HS-5 (cell line): ENCODE measurements around the gene CPSF3.
"Not testable (repeated sequence)": the region's sequence is repeated elsewhere in the genome, so short reads cannot be mapped to it uniquely, and the experiment has no call there.

Source experiments
- DNase-seq: peaks from one replicate; pipeline ENCODE4 v3.0.0-alpha.2; 2012; ENCODE audit warnings: low read depth

CPSF3 gene

DNA sequence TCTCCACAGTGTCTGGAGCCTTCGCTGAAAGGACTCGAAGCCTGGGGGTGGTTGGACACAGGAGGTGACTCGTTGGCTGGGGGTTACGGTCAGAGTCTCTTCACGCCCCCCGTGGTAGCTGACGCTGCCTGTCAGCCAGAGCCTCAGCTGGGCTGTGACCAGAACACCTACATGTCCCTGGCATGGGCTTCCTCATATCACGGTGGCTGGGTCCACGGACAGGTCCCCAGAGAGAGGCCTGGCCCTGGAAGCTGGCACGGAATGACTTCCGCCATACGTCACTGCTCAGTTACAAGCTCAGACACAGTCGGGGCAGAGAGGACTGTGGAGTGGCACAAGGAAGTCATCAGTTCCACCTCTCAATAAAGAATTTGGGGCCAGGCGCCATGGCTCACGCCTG, 28.6 kb upstream of the CPSF3 start:
- no peak for DNase-seq

DNA sequence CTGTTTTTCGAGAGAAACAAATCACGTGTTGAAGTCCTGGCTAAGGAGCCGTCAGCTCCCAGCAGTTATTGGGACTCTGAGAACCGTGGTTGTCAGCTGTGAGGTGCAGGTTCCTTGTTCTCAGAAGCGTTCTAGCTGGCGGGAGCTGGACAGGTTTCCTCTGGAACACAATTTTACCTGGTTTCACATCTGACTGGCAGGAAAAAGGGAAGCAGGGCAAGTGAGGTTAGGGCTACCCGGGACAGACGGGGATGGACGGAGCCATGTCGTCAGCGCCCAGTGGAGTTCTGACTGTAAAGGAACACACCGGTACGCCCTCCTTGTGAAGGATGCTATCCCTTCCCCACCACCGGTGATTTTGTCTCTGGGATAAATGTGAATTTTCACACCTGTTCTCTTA, 26.3 kb upstream of the CPSF3 start:
- no peak for DNase-seq

DNA sequence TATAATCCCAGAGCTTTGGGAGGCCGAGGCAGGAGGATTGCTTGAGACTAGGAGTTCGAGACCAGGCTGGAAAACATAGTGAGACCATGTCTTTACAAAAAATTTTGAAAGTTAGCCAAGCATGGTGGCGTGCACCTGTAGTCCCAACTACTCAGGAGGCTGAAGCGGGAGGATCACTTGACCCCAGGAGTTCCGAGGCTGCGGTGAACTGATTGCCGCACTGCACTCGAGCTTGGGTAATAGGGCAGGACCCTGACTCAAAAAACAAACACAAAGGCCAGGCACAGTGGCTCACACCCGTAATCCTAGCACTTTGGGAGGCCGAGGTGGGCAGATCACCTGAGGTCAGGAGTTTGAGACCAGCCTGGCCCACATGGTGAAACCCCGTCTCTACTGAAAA, 25.2 kb upstream of the CPSF3 start:
- not testable (repeated sequence) for DNase-seq

DNA sequence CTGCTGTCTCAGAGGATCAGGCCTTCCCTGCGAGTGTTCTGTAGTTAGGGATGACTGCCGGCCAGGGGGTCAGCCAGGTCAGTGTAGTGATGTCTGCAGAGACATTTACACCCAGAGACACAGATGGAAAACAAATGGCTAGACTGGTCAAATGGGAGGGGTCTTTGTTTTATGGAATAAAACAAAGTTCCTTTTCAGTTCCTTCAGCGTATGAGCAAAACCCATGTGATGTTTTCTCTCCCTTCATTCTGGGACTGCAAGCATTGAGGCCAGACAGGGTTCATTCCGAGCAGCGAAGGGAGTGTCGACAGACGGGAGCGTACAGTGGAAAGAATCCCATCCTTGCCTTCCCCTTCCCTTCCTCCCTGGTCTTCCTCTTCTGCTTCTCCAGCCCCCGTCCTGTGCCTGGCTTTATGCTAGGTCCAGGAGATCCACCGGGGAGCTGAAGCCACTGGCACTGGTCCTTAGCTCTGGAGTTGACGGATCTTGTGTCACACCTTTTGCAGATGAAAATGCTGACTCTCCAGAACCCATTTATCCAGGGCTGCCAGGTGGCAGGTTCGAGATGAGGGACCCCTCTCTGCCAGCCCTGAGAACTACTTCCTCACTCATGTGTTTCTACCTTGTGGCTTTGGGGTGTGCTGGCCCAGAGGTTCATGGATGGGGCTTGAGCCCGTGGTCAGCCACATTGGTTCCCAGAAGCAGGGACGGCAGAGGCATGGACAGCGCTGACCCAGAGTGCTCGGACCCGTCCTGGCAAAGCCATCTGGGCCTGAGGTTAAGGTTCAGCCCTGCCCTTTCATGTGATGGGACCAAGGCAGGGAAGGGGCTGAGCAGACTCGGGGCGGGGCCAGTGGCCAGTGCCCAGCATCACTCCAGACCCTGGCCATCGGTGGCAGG, 24.3 kb upstream of the CPSF3 start:
- no peak for DNase-seq

DNA sequence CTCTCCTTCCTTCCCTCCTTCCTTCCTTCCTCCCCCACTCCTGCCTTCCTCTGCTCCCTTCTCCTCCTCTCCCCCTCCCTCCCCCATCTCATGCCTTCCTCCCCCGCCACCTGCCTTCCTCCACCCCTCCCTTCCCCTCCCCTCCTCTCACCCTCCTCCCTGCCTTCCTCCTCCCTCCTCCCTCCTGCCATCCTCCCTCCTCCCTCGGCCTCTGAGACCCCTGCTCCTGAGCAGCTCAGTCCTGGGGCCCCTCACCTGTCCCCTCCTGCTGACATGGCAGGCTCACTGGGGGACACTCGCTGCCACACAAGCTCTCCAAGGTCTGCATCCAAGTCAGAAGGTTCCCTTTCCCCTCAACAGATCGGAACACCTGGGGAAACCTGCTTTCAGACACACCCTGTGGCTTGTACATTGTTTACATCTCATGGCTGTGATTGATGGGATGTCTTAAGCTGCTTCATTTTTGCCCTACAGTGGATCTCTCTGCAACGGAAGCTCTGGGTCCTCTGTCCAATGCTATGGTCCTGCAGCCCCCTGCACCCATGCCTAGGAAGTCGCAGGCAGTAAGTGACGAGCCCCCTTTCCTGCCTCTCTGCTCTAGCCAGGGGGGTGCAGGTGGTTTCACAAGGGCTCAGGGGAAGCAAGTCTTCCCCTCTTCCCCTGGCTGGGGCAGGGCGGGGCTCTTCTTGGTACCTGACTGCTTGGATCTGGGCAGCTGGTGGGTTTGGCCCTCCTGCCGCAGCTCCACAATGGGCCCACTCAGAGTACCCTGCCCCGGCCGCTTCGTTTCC, 23.0 kb upstream of the CPSF3 start:
- no peak for DNase-seq

DNA sequence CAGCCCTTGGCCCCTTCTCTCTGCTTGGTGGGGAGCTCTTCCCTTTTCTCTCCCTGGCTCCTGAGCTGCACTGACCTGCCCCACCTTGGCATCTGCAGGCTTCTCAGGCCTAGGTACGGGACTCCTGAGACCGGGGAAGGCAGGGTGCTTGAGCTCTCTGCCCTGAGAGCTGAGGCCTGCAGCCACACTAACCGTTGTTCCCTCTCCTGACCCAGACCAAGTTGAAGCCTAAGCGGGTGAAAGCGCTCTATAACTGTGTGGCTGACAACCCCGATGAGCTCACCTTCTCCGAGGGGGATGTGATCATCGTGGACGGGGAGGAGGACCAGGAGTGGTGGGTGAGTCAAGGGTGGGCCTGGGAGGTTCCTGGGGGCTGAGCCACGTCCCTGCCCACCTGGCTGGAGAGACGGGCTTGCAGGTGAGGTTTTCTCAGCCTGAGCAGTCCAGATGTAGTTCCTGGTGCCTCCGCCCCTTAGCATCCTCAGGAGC, 22.4 kb upstream of the CPSF3 start:
- no peak for DNase-seq

DNA sequence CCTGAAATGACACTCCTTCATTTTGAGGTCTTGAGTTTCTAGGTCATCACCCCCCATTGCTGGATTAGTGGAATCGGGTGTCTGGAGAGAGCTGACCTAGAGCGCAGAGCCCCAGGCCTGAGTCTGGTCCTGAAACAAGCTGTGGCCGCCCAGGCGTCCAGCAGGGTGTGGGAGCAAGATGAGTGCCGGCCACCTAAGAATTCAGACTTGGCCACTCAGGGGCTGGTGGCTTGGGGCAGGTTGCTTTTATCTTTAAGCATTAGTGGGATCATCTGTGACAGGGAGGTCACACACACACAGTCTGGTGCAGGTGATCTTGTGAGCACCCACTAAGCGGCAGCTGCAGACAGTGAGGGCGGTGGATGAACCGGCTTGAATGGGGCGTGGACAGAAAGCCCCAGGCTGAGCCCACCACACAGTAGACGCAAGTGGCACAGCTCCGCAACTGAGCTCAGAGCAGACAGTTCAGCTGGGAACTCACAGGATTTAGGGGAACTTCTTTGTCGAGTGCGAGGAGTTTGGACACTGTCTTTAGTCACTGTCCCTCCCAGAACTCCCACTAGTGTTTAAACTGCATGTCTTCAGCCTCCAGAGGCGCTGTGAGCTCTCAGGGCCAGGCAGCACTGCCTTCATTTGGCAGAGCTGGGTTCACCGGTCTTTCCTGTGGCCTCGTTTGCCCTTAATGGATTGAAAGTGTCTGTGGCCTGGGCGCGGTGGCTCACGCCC, 21.6 kb upstream of the CPSF3 start:
- DNase-seq, result no peak

DNA sequence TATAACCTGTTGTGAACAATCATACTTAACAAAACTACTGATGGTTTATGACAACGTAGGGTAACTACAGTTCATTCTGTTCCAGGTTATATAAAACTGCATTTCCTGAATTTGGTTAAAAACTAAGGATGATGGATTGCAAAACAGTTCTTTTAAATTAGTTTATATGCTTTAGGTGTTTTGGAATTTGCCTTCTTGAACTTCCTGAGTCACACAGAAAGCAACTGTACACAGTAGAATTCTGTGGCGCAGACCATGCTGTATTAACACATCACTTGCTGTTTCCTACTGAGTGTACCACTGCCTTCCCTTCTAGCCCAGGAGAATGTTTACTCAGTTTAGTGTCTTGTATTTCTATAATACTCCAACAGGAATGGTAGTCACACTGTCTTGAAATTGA, 19.5 kb upstream of the CPSF3 start:
- DNase-seq, result no peak

DNA sequence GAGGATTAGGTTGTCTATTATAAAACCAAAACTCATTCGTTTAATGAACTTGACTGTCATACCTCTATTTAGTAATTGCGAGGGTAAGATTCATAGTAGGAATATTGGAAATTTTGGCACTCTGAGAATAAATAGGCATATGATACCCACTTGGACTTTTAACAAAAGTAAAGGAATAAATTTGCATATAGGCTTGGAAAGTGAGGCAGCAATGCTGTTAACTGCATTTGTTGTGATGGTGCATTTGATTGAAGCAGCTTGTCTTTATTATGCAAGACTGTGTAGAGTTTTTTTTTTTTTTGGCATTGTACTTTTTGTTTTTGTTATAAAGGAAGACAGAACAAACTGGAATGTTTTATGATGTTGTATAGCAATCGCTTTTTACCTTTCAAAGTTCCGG, 19.0 kb upstream of the CPSF3 start:
- DNase-seq, result no peak

DNA sequence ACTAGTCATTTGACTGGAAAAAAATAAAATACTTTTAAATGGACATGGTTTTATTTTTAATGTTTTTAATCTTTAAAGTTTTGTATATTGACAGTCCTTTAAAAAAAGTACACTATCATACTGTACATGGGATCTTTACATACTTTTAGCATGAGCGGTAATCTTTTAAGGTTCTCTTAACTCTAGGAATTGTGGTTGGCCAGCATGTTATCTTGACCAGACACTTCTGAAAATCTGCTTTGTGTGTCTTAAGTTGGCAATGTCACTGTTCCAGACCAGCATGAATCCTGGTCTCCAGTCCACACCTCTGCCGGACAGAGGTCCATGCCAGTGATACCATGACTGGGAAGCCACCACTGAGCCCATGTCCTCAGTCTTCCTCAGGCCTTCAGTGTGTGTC, 17.8 kb upstream of the CPSF3 start:
- no peak for DNase-seq

DNA sequence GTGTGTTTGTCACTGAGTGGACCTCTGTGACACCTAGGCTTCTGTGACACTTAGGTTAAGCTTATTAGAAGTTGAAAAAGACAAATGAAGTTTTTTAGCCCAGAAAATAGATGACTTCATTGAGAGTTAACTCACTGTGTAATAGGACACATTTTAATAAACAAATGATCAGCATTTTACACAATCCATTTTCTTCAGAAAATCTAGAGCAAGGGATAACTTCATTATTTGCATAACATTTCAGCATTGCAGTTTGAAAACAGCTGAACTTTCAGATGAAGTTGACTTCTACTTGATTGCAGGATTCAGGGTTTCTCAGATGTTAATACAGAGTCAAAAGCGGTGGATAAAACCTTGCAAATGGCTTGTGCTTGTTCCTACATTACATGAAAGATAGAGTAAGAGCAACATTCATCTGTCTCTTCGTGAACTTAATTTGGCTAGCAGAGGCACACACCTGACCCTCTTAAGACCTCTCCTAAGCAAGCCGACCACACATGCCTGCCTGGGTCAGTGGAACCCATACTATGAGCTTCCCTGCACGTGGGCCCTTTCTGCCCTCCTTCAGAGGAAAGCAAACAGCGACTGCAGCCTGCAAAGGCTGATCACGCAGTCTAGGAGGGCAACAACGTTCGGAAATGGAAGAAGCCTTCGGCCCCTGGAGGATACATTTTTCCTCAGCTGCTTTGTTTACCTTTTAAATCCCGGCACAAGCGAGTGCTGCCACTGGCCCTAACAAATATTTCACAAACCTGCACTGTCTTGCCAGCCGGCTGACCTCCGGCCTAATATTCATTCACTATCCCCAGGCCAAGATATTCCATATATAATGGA, 16.7 kb upstream of the CPSF3 start:
- DNase-seq, result no peak

DNA sequence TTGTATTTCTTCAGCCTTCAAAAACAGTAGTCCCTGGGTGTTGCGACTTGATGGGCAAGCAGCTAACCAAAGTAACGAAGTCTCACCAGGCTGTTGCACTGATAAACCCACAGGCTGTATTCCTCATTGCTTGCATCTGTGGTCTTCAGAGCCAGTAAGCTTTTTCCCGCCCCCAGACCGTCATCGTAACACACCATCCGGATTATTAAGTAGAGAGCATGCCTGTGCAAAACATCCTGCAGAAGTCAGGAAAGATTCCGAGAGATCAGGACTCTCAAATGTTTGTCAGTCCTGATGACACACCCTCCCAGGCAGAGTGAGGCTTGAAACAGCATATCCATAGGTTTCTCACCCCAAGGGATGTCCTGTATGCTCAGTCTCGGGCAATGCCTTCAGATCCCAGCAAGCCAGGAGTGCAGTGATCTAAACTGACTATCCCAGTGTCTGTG, 16.1 kb upstream of the CPSF3 start:
- DNase-seq, result no peak

DNA sequence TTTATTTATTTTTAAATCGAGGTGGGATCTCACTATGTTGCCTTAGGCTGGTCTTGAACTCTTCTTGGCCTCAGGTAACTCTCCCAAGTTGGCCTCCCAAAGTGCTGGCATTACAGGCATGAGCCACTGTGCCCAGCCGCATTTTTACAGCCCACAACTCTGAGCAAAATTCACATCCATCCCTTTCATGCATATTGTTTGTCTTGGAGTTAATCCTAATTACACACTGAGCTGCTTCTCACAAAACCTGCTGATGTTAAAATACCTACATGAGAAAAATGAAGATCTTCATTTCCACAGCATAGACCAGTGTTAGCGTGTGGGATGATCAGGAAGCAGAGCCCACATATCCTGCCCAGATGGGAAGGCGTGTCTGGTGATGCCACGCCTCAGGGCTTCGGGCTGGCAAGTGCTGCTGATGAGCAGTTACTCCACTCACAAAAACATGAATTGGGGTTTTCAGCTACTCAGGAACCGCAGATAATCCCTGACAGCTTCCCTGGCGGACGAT, 14.8 kb upstream of the CPSF3 start:
- no peak for DNase-seq

DNA sequence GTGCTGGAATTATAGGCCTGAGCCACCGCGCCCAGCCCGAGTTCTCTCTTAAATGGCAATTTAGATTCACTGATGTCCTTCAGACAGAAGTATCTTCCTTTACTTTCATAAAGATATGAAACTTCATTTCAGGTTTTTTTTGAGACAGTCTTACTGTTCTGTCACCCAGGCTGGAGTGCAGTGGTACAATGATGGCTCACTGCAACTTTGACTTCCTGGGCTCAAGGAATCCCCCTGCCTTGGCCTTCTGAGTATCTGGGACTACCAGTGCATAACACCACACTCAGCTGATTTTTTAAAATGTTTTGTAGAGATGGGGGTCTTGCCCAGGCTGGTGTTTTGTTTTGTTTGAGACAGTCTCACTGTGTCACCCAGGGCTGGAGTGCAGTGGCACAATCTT, 13.3 kb upstream of the CPSF3 start:
- no peak for DNase-seq

DNA sequence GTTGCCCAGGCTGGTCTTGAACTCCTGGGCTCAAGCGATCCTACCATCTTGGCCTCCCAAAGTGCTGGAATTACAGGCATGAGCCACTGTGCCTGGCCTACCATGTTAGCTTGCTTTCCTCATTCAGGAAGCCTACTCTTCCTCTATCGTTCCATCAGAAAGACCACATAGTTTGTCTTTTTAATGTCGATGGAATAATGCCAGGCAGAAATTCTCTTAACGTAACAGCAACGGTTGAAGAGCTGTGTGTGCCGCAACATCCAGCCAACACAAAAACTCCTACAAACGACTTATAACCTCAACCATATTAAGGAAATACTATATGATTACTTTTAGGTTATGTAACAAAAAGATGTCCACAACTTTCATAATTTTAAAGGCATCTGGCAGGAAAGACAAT, 10.7 kb upstream of the CPSF3 start:
- DNase-seq, result no peak

DNA sequence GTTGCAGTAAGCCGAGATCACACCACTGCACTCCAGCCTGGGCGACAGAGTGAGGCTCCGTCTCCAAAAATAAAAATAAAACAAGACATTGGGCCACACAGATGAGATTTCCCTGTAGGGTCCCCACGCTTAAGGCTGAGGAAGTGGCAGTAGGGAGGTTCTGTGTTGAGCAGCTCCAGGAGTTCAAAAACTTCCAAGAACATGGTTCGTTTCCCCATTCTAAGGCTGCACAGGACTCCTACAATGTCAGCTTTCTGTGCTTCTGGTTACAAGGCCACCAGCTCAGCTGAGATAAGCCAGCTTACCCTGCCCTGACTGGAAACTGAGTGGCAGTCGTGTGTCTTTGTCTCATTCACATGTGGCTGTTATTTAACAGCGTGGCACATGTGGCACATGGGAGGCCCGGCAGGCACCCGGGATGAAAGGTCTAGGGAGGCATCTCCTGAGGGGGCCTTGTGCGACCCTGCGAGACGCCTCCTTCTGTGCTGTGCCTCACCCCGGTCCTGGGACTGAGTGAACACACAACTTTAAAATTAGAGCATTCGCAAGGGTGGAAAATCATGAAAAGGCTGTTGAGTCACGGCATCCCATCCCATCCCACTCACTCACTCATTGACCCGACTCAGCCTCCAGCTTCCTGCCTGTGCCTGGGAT, 7.8 kb upstream of the CPSF3 start:
- DNase-seq, result no peak

DNA sequence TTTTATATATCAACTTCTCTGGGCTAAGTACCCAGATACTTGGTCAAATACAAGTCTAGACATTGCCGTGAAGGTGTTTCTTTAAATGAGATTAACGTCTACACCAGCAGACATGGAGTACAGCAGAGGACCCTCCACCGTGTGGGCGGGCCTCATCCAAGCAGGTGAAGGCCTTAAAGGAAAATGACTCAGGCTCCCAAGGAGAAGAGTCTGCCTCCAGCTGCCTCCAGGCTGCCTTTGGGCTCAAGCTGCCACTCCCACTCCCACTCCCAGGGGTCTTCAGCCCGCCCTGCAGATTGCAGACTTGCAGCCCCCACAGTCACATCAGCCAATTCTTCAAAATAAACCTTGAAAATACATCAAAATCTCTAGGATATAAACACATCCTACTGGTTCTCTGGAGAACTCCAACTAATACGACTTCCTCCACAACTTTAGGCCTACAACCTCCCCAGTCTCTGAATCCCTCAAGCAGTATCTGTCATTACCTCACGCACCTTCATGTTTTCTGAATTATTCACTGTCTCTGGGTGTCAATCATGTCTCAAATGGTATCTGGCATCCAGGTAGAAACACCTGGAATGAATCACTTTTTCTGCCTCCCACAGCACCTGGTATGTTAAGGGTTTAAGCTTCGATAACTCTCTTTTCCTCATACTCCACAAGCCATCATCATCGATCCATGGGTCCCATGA, 7.0 kb upstream of the CPSF3 start:
- no peak for DNase-seq

DNA sequence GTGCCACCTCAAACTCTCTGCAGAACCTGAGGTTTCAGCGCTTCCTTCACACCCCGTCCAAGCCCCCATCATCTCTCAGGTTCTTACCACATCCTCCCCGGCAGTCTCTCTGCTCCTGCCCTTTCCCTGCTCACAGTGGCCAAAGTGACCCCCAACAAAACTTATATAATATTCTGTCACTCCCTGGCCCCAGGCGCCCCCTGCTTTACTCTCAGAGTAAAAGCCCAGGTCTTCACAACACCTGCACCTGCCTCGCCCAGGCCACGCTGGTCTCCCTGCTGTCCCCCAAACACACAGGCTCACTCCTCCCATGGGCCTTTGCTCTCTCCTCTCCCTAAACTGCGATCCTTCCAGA, 6.5 kb upstream of the CPSF3 start:
- no peak for DNase-seq

DNA sequence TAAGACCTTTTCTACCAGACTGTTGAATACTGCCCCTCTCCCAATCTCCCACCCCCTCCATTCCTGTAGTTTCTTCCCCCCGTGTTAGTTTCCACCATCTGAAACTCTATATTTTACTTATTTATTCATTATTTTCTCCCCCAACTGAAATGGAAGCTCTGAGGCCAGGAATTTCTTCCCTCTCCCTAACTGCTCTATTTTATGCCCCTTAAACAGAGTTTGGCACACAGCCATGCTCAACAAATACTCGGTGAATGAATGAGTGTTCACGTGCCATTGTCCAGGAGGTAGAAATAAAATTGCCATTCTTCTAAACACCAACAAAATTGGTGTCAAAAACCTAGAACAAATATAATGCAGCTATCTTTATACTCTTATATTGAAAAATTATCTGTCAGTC, 5.7 kb upstream of the CPSF3 start:
- DNase-seq, result no peak

DNA sequence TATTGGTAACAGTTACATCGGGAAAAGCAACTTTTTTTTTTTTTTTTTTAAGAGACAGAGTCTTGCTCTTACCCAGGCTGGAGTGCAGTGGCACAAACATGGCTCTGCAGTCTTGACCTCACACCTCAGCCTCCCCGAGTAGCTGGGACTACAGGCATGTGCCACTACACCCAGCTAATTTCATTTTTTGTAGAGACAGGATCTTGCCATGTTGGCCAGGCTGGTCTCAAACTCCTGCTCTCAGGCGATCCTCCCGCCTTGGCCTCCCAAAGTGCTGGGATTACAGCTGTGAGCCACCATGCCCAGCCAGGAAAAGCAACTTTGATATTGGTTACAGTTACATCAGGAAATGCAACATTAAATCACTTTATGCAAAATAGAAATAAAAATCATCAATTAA, 4.7 kb upstream of the CPSF3 start:
- no peak for DNase-seq
